PC-3 (cell line): ENCODE results near the gene CLEC16A.

ENCODE experiments used
- EZH2 ChIP-seq: fragments of 300-600 bp; sonication (generic); IDR thresholded peaks from one replicate; pipeline ENCODE4 v1.6.1; 2017; ENCODE audit warnings: antibody characterized with exemption, mild to moderate bottlenecking, low read length; ENCODE audit not compliant: unreplicated experiment
- EZH2phosphoT487 ChIP-seq: fragments of 300-600 bp; sonication (generic); IDR thresholded peaks from 2 replicates; pipeline ENCODE4 v1.6.1; 2018; ENCODE audit warnings: mild to moderate bottlenecking, antibody characterized with exemption, low read length, borderline replicate concordance
- TF ChIP-seq, protein P1 (sequence below): fragments of 300-600 bp; sonication (generic); conservative IDR thresholded peaks from 2 replicates; pipeline ENCODE4 v1.5.1; 2017; ENCODE audit warnings: antibody characterized with exemption, low read depth, mild to moderate bottlenecking, low read length

DNA sequence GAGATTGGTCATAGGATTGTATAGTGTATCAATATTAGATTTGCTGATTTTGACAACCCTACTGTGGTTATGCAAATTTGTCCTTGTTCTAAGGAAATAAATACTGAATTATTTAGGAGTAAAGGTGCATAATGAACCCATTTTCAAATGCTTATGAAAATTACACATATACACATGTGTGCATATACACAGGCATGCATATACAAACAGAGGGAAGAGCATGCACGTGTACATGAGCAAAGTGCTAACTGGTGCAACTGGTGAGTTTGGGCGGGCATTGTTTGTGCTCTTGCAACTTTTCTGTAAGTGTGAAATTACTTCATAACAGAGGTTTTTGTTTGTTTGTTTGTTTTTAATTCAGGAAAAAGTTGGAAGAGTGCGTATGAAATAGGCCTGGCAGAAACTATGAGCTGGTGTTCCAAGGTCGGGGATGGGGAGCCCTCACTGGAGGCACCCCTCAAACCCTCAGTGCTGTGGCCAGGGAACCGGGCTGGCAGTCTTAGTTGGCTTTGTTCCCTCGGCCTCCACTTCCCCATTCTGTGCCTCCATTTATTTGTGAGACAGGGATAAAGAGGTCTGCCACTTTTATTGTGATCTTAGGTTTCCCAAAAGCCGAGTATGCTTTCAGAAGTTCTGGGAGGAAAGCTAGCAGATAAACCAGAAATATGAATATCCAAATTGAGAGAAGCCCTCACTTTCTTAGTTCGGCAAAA lies 7.9 kb upstream of the CLEC16A start:
- TF ChIP-seq, protein P1, sequence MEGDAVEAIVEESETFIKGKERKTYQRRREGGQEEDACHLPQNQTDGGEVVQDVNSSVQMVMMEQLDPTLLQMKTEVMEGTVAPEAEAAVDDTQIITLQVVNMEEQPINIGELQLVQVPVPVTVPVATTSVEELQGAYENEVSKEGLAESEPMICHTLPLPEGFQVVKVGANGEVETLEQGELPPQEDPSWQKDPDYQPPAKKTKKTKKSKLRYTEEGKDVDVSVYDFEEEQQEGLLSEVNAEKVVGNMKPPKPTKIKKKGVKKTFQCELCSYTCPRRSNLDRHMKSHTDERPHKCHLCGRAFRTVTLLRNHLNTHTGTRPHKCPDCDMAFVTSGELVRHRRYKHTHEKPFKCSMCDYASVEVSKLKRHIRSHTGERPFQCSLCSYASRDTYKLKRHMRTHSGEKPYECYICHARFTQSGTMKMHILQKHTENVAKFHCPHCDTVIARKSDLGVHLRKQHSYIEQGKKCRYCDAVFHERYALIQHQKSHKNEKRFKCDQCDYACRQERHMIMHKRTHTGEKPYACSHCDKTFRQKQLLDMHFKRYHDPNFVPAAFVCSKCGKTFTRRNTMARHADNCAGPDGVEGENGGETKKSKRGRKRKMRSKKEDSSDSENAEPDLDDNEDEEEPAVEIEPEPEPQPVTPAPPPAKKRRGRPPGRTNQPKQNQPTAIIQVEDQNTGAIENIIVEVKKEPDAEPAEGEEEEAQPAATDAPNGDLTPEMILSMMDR, result no peak
- TF ChIP-seq EZH2phosphoT487 (no peak), EZH2 (no peak)
